Iris pigment epithelial cell (primary cell): ENCODE measurements around the gene AGPAT3.

Experiments used
- DNase-seq: peaks from one replicate; pipeline ENCODE4 v3.0.0-alpha.2; 2011; ENCODE audit warnings: low read depth

The AGPAT3 gene

GRCh38 chr21:43978060-43978459 is 113.0 kb downstream of the AGPAT3 start:
- DNase-seq = no peak

- peak; percentile 32 for DNase-seq
Observed at GRCh38 chr21:43979654-43980053, 114.6 kb downstream of the AGPAT3 start.

- no peak for DNase-seq
Observed at GRCh38 chr21:43981151-43981870, 116.3 kb downstream of the AGPAT3 start.

DNA sequence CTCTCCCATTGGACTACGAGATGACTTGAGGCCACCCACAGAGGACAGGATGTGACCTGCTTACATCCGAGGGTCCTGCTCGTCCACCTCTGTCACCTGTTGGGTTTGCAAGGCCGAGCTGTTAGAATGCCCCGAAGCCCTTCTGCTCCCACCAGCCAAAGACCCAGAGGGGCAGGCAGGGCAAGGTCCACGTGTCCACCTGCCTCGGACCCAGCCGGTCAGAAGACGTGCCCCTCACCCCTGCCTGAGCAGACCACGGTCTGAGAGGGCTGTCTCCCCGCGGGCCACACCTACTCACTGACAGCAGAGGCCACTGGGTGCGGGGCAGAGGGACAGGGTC is 116.8 kb downstream of the AGPAT3 start:
- no peak for DNase-seq

DNA sequence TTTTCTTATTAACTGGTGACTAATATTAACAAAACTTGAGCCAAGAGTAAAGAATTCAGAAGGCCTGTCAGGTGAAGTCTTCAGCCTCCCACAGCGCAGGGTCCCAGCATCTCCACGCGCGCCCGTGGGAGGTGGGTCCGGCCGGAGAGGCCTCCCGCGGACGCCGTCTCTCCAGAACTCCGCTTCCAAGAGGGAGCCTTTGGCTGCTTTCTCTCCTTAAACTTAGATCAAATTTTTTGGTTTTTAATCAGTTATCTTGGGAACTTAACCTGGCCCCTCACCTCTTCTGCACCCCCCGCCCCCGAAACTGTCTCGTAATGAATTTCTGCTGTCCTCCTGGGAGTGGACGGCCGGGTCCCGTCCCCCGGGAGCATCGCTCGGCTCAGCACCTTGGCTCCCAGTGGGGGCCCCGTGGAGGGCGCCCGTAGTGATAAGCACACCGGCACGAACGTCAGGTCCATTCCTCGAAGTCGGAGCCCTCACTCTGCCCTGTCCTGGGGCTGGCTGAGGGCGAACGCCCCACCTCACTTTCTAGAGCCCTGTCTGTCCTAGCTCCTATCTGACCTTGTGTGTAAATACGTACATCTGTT is 117.6 kb downstream of the AGPAT3 start:
- DNase-seq = no peak

- DNase-seq = no peak
Observed at GRCh38 chr21:43983390-43983789, 118.4 kb downstream of the AGPAT3 start.

DNA sequence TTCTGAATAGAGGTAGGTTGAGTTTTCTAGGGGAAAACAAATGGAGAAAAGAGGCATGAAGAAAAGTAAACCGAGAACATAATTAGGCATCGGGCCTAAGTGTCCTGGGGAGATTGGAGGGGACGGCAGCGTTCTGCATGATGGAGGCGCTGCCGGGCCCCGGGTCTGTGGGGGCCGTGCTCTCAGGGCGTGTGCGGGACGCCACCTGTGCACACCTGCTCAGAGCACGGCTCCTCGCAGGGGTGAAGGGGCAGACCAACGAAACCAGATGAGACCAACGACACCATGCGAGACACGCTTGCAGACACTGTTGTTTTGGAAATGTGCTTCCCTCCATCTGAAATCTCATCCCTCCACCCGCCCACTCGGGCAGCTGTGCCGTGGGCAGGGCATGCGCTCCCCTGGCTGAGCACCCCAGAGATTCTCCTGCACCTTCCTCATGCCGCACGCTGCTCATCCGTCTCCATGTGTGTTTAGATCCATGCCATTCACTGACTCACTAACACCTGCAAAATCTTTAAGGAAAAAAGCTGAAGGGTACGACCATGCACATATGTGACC is 118.9 kb downstream of the AGPAT3 start:
- no peak for DNase-seq

DNA sequence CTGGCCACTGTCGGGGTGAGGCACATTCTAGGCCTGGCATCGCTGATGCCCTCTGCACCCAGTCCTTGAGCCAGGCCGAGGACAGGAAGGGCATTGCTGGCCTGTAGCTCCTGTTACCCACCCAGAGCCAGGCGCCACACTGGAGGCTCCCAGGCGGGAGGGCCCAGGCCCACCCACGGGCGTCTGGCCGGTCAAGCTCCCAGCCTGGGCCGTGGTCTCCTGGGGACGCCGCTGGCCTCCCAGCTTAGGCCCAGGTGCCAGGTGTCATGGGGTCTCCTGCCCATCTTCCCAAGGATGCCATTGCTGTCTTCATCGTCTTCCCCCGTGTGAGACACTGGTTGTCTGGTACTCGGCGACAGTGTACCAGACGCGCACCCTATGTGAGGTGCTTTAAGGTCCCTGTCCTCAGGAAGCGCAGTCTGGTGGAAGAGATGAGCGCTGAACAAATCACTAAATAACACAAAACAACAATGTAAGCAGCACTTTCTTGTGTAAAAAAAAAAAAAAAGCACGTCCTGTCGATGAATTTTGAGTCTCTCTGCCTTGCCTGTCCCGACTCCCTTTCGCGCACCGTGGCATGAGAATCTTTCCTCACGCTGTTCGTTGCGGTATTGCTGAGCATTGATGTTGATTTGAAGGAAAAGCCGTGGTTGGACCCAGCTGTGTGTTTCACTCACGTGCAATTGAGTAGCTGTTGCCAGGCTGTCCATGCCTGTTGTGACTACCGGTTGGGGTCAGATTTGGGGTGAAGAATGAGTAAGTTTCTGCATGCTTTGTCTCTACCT is 120.1 kb downstream of the AGPAT3 start:
- peak; percentile 19 for DNase-seq

DNA sequence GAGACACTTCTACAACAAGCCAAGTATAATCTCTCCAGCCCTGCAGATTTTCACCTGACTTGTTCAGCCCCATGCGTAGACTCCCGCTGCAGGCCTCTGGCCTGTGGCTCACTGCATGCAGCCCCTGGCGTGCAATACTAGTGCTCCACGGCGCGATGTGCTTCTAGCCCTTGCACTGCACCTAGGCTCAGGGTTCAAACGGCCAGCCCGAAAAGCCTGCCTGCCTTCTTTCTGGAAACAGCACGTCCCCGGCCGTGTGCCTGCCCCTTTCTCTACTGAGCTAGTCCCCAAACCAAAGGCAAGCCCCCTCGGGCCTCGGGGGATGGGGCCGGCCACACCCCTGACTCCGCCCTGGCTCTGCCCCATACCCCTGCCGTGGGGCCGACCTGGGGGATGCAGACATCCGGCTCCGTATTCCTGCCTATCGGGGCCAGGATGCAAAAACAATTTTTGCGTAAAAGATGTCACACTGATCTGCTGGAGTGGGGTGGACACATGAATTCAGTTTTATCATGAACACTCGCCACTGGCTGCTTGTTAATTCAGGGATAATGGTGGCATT is 120.7 kb downstream of the AGPAT3 start:
- DNase-seq = no peak

DNA sequence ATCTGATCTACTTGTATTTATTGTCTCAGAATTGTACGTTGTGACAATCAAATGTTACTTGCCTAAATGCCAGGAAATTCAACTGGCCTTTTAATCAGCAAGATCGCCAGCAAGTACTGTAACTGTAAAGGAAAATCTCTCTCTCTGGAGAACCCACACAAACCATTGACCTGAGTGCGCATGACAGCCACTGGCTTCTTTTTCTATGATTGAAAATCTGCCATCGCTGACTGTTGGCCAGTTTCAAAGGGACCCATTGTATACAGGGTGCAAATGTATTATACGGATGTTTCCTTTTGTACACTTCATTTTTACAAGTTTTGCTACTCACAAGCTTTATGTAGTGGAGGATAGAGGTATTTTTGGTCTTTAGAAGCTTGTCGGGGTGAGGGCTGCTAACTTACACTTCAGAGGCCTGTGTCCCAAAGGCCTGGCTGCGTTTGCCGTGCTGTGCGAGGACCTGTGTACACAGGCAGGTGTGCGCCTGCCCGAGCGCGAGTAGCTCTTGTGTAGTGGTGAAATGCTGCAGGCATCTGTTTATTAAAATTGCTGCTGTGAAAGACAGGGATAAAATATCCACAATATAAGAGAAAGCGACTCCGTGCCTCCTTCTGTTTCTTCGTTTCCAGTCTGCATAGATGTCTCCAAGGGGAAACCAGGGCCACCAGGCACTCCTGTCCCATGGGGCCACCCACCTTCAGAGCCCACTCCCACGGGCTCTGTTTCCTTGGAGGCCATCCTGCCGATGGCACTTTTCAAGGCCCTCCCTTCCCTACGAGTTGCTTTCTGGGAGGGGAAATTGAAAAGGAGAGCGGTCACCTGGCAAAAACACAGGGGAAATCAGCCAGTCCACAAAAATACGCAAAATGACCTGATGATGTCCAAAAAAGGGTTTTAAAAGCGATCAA is 121.8 kb downstream of the AGPAT3 start:
- no peak for DNase-seq

- DNase-seq = no peak
Observed at GRCh38 chr21:43987509-43987908, 122.5 kb downstream of the AGPAT3 start.

DNA sequence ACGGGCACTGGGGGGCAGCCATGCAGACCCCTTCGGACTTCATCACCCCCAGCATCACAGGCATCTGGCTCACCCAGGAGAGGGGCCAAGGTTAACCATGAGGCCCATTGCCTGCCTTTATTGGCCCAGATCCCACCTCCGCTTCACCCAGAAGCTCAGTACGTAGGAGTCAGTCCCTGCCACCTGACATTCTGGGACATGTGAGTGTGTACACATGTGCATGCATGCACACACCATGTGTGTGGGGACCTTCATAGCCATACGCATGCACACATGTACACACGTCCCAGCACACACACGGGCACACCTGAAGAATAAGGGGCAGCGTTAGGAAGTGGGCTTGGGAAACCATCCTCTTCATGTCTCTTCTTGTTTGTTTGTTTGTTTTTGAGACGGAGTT is 123.0 kb downstream of the AGPAT3 start:
- no peak for DNase-seq

DNA sequence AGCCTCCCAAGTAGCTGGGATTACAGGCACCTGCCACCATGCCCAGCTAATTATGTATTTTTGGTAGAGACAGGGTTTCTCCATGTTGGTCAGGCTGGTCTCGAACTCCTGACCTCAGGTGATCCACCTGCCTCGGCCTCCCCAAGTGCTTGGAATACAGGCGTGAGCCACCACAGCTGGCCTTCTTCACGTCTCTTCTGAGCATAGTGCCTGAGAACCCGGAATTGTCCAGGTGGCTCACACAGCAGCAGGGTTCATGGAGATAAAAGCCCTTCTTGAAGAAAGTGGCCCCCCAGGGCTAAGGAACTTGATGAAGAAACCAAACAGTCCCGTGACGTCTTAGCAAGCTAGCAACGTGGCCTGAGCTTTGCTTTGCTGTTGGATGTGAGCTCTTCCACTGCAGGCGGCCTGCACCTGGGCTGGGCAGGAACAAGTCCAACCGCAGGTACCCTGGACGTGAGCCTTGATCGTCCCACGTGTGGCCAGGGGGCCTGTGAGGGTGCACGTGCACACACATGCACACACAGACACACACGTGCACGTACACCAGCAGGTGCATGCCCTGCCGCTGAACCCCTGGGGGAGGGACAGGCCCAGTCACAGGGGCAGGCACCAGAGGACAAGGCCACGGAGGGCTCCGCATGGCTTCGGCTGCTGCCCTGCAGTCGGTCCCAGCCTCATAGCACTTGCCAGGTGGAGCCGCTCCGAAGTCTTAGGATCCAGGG is 123.6 kb downstream of the AGPAT3 start:
- DNase-seq = no peak

DNA sequence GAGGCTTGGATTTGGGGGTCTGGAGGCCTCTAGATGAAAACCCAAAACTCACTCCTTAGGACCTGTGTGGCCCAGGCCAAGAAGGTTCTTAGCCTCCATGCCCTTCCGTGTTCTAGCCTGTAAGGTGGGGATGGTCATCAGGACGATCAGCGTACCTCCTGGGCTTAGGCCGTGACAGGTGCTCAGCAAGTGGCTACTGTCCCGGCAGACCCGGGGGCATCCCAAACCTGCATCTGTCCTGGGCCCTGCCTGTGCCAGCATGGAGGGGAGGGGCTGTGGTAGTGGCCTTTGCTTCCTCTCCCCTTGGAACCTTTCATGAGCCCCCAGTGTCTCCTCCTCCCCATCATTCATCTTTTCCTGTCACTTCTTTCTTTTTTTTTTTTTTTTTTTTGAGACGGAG is 124.4 kb downstream of the AGPAT3 start:
- no peak for DNase-seq

DNA sequence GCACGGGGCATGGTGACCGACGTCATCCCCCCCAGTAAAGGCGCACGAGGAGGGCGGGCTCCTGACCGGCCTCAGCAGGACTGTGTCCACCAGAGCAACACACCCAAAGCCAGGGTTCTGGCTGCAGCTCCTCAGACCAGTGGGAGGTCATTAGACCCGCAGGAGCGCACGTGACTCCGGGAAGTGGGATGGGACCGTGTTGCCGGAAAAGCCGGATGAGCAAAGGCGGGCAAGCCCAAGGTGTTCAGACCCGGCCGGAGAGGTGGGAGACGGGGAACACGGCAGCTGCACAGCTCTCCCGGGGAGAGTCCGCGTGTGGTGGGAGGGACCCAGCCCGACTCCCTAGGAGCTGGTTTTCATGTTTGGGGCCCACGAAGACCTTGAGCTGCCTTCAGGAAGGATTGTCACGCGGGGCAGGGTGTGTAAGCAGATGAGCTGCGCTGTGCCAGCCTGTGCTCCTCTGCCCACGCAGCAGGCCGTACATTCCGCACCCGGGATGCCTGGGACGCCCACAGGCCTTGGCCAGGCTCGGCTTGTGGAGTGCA is 126.5 kb downstream of the AGPAT3 start:
- DNase-seq = no peak

DNA sequence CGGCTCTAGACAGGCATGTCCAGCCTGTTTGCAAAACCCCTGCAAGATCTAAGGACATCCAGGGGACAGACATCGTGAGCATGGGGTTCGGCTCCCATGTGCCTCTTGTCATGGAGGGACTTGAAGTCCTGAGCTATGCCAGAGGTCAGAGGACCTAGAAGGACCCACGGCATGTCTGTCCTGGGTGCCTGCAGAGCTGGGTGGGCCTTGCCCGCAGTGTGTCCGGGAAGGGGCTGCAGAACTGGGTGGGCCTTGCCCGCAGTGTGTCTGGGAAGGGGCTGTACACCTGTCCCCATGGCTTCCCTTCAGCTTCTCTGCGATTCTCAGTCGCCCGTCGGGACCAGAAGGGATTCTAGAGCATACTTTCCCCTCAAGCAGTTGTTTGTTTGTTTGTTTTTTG is 127.1 kb downstream of the AGPAT3 start:
- no peak for DNase-seq

DNA sequence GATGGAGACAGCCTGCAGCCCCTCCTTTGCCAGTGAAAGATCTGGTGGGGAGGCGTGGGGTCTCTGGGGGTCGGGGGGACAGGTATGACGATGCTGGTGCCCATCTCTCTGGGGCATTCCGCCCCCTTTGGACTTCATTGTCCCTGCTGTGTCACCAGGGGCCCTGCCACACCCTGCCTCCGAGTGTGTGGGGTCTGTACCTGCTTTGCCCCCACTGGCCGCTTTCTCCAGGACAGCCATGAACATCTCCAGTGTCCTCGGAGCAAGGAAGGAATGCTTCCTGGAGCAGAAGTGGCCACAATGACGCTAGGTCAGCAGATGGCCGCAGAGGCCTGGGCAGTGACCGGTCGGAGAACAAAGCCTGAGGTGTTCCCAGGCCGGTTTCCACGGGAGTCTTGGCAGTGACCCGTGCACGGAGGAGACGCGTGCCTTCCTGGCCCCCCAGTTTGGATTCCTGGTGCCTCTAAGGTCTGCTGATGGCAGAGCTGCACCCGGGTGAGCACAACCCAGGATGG is 128.5 kb downstream of the AGPAT3 start:
- DNase-seq = no peak

DNA sequence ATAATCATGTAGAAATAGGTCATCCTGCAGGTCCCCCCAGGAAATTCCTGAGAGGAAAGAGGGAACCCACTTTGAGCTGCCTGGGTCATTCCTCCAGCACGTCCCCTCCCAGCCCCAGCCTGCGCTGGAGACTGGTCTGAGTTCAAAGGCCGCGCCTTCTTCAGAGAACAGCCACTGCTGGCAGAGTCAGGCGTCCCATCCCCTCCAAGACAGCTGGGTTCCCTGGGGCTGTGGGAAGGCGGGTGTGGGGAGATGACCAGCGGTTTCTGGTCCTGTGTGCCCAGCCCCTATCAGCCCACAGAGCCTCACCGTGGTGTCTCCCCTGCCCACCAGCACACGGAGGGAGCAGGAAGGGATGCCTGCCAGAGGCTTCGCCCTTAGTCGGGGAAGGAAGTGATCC is 129.1 kb downstream of the AGPAT3 start:
- DNase-seq = no peak

DNA sequence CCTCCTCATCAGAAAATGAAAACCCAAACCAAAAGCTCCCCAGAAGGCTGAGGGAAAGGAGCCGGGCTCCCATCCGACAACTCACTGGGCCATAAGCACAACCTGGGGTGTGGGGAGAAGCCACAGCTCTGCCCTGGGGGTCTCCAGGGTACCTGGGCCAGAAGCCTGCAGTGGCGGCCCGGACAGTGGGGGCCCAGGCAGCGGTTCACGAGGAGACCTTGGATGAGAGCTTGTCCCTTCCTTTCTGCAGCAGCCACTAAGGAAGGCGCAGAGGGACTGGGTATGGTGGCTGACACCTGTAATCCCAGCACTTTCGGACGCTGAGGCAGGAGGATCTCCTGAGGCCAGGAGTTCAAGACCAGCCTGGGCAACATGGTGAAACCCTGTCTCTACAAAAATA is 129.6 kb downstream of the AGPAT3 start:
- no peak for DNase-seq

DNA sequence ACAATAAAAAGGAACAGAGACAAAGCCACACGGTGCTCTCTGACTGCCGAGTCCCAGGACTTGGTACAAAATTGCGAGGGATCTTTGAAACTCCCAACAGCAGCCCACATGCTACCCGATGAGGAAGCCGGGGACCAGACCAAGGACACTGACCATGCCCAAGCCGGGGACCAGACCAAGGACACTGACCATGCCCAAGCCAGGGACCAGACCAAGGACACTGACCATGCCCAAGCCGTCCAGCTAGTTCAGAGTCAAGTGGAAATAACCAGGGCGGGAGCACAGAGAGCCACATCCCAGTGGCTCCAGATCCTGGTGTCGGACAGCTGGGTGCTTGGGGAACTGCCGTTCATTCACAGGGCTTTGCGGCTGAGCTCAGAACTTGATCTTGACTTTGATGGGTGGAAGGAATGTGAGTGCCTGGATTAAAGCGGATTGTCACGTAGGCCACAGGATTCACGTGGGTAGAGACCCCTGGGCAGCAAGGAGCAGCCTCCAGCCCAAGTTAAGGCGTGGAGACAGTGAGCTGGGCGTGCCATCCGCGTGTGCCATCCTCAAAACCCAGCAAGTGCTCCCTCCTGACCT is 130.6 kb downstream of the AGPAT3 start:
- DNase-seq = no peak
